ENCODE results near the gene ANO4. TPM values are rescaled to one million over a fixed set of nuclear protein-coding genes. Genes with fewer than 3 reads are reported as not detected.

Gene ANO4
- total RNA-seq, 4 donors from 2014 or later: 0.27 to 0.78 (median 0.48) TPM

DNA sequence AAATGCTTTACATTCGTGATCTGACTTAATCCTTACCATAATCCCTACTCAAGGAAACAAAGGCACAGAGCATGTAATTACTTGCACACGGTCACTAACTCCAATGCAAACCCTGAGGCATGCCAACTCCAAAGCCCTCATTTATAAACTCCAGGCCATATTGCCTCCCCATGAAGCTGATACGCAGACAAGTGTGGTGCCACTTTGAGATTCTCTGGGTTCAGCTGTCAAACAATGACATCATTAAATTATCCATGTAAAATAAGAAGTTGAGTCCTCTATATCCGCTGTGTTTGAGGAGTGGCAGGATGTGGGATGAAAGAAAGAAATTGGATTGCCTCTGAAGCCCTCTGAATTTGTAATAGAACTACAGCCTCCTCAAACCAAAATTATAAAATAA is 62.8 kb downstream of the ANO4 start:
- no peaks in the 10 kb centered on the region for H3K9me3 ChIP-seq
- no peaks in the 10 kb centered on the region for H3K36me3 ChIP-seq
- no peak overlapping the region for H3K4me3 ChIP-seq (replicated peaks in 1 of 3)
- intact Hi-C loops (cut with DNase I): no loop called here
- H3K27ac ChIP-seq: no peak overlapping the region
- H3K4me1 ChIP-seq: no peaks in the 10 kb centered on the region
- 69 to 75% methylated on average over 4 of the region's 4 CpGs for WGBS, 2 donors
- no peaks in the 10 kb centered on the region for H3K27me3 ChIP-seq
- no peak for DNase-seq
- TF ChIP-seq, protein P1, sequence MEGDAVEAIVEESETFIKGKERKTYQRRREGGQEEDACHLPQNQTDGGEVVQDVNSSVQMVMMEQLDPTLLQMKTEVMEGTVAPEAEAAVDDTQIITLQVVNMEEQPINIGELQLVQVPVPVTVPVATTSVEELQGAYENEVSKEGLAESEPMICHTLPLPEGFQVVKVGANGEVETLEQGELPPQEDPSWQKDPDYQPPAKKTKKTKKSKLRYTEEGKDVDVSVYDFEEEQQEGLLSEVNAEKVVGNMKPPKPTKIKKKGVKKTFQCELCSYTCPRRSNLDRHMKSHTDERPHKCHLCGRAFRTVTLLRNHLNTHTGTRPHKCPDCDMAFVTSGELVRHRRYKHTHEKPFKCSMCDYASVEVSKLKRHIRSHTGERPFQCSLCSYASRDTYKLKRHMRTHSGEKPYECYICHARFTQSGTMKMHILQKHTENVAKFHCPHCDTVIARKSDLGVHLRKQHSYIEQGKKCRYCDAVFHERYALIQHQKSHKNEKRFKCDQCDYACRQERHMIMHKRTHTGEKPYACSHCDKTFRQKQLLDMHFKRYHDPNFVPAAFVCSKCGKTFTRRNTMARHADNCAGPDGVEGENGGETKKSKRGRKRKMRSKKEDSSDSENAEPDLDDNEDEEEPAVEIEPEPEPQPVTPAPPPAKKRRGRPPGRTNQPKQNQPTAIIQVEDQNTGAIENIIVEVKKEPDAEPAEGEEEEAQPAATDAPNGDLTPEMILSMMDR (IDR thresholded peaks at IDR 0.05): no peak
- TF ChIP-seq POLR2A (IDR thresholded peaks at IDR 0.05): no peak

DNA sequence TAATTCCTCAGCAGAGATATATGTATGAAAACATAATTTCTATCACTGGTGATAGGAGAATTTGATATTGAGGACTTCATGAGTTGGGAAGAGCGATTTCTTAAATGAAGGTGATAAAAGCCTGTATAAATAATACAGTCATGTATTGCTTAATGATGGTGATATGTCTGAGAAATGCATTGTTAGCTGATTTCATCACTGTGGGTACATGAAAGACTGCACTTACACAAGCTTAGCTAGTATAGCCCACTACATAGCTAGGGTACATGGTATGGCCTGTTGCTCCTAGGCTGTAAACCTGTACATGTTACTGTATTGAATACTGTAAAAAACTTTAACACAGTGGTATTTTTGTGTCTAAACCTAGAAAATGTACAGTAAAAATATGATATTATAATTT is 63.4 kb downstream of the ANO4 start:
- TF ChIP-seq, protein P1 (IDR thresholded peaks at IDR 0.05): no peak
- TF ChIP-seq POLR2A (IDR thresholded peaks at IDR 0.05): no peak
- DNase-seq: no peak
- no peaks in the 10 kb centered on the region for H3K27me3 ChIP-seq
- H3K4me3 ChIP-seq (replicated peaks in 1 of 3): no peak overlapping the region
- no peaks in the 10 kb centered on the region for H3K4me1 ChIP-seq
- H3K36me3 ChIP-seq: no peaks in the 10 kb centered on the region
- intact Hi-C loops (cut with DNase I): no loop called here
- WGBS, 2 donors: 83% methylated on average over 1 of the region's 1 CpG
- H3K27ac ChIP-seq: no peak overlapping the region
- no peaks in the 10 kb centered on the region for H3K9me3 ChIP-seq

DNA sequence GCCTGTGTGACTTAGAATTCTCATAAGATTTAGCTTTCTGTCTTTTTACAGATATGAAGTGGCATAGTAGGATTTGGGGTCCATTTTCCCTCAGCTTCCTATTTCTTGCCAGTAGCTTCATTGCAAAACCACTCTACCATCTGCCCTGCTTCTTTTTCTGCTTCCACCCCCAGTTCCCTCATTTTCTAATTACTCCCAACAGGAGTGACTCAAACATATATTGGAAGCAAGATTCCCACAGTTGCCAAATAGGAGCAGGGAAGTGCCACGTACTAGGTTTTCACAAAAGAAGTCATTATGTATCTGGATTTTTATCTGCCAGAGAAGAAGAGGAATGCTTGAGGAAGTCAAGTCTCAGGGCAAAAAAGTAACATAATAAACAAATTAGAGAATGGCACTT is 64.1 kb downstream of the ANO4 start:
- Histone ChIP-seq H3K36me3 (no peaks in the 10 kb centered on the region), H3K4me3 (replicated peaks in 1 of 3) (no peak overlapping the region), H3K27ac (no peak overlapping the region), H3K9me3 (no peaks in the 10 kb centered on the region), H3K4me1 (no peaks in the 10 kb centered on the region), H3K27me3 (no peaks in the 10 kb centered on the region)
- DNase-seq: no peak
- TF ChIP-seq, protein P1 (IDR thresholded peaks at IDR 0.05): no peak
- no peak for TF ChIP-seq POLR2A (IDR thresholded peaks at IDR 0.05)
- WGBS, 2 donors: 66 to 69% methylated on average over 1 of the region's 1 CpG
- intact Hi-C loops (cut with DNase I): no loop called here

DNA sequence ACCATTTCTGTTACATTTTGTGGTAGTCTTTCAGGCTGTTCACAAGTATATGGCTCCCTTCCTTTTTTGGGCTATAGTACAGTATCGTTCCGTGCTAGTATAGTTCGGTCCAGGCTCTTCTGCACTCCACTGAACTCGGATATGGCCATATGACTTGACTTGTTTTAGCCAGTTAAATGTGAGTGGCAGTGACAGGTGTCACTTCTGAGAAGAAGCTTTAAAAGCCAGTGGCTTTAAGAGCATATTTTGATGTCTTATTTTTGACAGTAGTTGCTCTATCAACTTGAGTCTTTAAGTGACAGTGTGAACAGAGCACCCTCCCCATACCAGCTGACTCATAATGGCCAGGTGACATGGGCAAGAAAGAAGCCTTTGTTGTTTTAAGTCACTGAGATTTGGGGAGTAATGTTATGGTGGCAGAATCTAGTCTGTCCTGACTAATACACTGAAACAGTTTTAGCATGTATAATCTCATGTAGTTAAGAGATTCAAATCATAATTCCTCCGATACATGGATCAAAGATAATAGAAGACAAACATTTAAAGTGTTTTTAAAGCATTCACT is 64.6 kb downstream of the ANO4 start:
- intact Hi-C loops (cut with DNase I): no loop called here
- H3K27me3 ChIP-seq: no peaks in the 10 kb centered on the region
- WGBS, 2 donors: 86 to 88% methylated on average over 5 of the region's 5 CpGs
- no peak overlapping the region for H3K4me3 ChIP-seq (replicated peaks in 1 of 3)
- H3K9me3 ChIP-seq: no peaks in the 10 kb centered on the region
- no peak overlapping the region for H3K27ac ChIP-seq
- no peak for TF ChIP-seq POLR2A (IDR thresholded peaks at IDR 0.05)
- TF ChIP-seq, protein P1 (IDR thresholded peaks at IDR 0.05): no peak
- DNase-seq: no peak
- no peaks in the 10 kb centered on the region for H3K36me3 ChIP-seq
- no peaks in the 10 kb centered on the region for H3K4me1 ChIP-seq

DNA sequence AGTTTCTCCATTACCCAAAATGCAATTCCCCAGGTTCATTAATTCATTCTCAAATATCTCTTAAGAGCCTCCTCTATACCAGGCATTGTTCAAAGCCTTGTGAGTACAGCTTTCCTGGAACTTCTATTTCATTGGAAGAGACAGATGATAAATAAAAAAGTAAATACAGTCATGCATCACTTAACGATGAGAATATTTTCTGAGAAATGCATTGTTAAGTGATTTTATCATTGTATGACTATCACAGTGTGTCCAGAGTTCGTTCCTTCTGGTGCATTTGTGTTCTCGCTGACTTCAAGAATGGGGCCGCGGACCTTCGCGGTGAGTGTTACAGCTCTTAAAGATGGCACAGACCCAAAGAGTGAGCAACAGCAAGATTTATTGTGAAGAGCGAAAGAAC is 66.0 kb downstream of the ANO4 start:
- H3K4me3 ChIP-seq (replicated peaks in 1 of 3): no peak overlapping the region
- no peaks in the 10 kb centered on the region for H3K9me3 ChIP-seq
- H3K36me3 ChIP-seq: no peaks in the 10 kb centered on the region
- intact Hi-C loops (cut with DNase I): no loop called here
- no peak overlapping the region for H3K27ac ChIP-seq
- no peaks in the 10 kb centered on the region for H3K27me3 ChIP-seq
- 85 to 91% methylated on average over 8 of the region's 8 CpGs for WGBS, 2 donors
- TF ChIP-seq POLR2A (IDR thresholded peaks at IDR 0.05): no peak
- TF ChIP-seq, protein P1 (IDR thresholded peaks at IDR 0.05): no peak
- no peaks in the 10 kb centered on the region for H3K4me1 ChIP-seq
- DNase-seq: no peak
